Skeletal muscle cell (primary cell): ENCODE data around the gene NUSAP1.
"Not testable (repeated sequence)": the region's sequence is repeated elsewhere in the genome, so short reads cannot be mapped to it uniquely, and the experiment has no call there.

ENCODE experiments used
- DNase-seq: peaks from one replicate; pipeline ENCODE4 v3.0.0-alpha.2; 2010; ENCODE audit warnings: low read depth
- H3K4me3 ChIP-seq: 2 replicates; pipeline ENCODE4 v1.5.1; 2011; ENCODE audit warnings: low read depth, mild to moderate bottlenecking, control low read depth, low read length, moderate library complexity

Gene NUSAP1

GRCh38 chr15:41331281-41331680, 1.4 kb upstream of the NUSAP1 start:
- H3K4me3 ChIP-seq = peak overlapping the region; percentile 95
- DNase-seq = no peak

- peak overlapping the region; percentile 95 for H3K4me3 ChIP-seq
- no peak for DNase-seq
Observed at GRCh38 chr15:41331833-41332193, 868 bp upstream of the NUSAP1 start.

- H3K4me3 ChIP-seq = peak overlapping the region; percentile 95
- DNase-seq = no peak
Observed at GRCh38 chr15:41333026-41333562, 413 bp downstream of the NUSAP1 start.

DNA sequence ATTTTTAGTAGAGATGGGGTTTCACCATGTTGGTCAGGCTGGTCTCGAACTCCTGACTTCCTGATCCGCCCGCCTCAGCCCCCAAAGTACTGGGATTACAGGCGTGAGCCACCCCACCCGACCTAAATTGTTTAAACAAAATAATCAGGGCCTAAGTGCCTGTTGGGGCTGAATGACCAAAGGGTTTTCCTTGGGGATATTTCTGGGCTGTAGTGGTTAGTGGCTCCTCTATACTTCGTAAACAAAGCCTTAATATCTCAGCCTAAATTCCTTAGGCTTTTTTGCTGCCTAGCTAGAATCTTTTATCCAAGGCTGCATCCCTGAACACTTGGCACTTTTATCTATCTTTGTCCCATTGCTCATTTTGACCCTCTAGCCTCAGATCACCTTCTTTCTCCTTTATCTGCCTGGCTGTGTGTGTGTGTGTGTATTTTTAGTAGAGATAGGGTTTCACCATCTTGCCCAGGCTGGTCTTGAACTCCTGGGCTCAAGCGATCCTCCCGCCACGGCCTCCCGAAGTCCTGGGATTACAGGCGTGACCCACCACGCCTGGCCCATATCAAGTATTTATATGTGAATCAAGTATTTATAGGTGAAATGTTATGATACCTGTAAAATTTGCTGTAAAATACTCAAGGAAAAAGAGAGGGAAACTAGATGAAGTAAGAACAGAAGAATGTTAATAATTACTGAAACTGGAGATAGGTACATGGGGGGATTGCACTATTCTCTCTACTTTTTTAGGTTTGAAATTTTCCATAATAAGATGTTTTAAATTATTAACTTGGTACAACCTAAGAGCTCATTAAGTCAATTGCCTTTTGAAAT, 1.8 kb downstream of the NUSAP1 start:
- no peak for DNase-seq
- no peak overlapping the region for H3K4me3 ChIP-seq

DNA sequence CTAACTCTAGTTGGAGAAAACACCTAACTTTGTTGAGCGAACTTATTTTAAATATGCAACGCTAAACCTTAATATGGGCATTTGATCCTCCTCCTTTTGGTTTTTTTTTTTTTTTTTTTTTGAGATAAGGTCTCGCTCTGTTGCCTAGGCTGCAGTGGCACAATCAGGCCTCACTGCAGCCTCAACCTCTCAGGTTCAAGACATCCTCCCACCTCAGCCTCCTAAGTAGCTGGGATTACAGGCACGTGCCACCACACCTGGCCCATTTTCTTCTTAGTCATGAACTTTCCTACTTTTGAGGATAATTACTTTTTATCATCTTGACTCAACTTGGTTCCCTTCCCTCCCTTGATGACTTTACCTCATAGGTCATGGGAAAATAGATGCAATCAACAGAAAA, 3.9 kb downstream of the NUSAP1 start:
- DNase-seq = no peak
- H3K4me3 ChIP-seq = no peak overlapping the region

DNA sequence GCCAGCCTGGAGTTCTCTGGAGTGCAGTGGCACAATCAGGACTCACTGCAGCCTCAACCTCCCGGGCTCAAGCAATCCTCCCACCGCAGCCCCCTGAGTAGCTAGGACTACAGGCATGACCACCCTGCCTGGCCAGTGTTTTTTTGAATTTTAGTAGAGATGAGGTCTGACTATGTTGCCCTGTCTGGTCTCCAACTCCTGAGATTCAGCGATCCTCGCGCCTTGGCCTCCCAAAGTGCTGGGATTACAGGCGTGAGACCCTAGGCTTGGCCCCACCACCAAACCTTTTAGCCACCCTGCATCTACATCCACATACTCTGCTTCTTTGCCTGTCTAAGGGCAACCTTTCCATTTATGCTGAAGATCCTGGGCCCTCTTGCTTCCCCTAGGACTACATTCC, 4.4 kb downstream of the NUSAP1 start:
- DNase-seq = no peak
- no peak overlapping the region for H3K4me3 ChIP-seq

DNA sequence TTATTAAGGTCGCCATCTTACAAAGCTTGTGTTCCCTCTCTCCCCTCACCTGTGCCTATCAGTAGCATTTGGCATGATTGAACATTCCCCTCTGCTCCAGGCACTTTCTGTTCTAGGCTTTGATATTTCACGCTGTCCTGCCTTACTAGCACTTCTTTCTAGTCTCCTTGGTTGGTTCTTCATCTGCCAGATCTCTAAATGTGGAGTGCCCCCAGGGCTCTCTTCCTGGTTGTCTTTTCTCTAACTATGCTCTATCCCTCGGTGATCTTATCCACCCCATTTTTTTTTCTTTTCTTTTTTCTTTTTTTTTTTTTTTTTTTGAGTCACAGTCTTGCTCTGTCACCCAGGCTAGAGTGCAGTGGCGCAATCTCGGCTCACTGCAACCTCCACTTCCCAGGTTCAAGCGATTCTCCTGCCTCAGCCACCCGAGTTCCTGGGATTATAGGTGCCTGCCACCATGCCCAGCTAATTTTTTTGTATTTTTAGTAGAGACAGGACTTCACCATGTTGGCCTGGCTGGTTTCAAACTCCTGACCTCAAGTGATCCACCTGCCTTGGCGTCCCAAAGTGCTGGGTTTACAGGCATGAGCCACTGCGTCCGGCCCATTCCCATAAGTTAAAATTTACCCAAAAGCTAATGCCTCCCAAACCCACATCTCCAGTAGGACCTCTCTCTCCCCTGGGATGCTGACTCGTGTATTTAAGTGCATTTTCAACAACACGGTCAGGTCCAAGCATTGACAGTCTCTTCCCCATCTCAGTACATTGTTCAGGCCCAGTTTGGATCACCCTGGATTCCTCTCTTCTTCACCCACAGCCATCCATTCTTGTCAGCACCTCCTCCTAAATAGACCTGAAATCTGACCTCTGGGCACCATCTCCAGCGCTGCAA, 5.2 kb downstream of the NUSAP1 start:
- no peak for DNase-seq
- H3K4me3 ChIP-seq = no peak overlapping the region

DNA sequence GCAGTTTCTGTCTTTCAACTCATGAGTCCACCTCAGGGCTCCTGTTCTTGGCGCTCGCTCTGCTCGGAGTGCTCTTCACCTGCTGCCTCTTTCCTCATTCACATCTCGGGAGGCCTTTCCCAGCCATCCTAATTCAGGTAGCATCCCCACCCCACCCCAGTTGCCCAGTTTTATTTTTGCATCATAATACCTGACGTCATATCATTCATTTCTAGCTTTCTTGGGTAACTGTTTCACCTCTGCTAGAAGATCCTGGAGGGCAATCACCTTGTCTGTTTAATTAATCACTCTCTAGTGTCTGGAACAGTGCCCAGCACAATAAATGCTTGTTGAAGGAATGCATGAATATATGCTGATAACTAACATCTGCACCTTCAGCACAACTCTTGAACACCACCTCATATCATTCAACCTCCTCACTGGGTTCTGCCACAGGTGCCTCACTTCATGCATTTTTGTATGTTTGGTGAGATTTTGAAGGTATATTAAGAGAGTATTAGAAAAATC, 7.6 kb downstream of the NUSAP1 start:
- DNase-seq = no peak
- no peak overlapping the region for H3K4me3 ChIP-seq

- no peak overlapping the region for H3K4me3 ChIP-seq
- no peak for DNase-seq
Observed at GRCh38 chr15:41341519-41341918, 8.8 kb downstream of the NUSAP1 start.

- DNase-seq = no peak
- H3K4me3 ChIP-seq = no peak overlapping the region
Observed at GRCh38 chr15:41347236-41347635, 14.6 kb downstream of the NUSAP1 start.

DNA sequence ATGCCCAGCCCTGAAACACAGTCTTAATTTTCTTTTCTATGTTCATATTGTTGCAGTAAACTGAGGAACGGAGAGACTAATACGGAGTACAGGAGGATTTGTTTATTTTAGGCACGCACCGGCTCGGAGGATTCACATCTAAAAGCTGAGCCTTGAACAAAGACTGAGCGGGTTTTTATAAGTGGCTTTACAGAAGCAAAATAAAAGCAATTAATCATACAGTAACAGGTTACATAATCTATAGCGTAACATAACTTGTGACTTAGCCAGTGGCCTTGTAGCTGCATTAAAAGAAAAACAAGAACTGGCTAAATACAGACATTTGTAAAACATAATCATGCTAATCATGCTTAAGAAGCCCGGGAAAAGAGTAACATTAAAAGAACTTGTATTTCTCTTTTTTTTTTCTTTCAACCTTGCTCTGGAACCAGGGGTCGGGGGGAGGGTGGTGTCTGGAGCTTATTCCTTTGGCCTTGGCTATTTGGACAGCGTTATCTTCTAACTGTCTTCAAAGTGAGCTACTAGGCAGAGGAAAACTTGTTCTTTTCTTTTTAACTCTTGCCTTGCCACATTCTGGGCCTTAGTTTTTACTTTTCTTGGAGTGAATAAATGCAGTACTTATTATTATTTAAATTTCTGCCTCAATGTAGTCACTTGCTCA, 17.5 kb downstream of the NUSAP1 start:
- no peak for DNase-seq

GRCh38 chr15:41354371-41354770, 21.7 kb downstream of the NUSAP1 start:
- DNase-seq = no peak

More for the DNA sequence above, 17.5 kb downstream of the NUSAP1 start:
- H3K4me3 ChIP-seq = no peak overlapping the region

GRCh38 chr15:41367418-41367817, 34.7 kb downstream of the NUSAP1 start:
- no peak overlapping the region for H3K4me3 ChIP-seq
- DNase-seq = no peak

More at GRCh38 chr15:41354371-41354770, 21.7 kb downstream of the NUSAP1 start:
- H3K4me3 ChIP-seq = no peak overlapping the region

- no peak for DNase-seq
- H3K4me3 ChIP-seq = no peak overlapping the region
Observed at GRCh38 chr15:41377978-41378377, 45.3 kb downstream of the NUSAP1 start.

DNA sequence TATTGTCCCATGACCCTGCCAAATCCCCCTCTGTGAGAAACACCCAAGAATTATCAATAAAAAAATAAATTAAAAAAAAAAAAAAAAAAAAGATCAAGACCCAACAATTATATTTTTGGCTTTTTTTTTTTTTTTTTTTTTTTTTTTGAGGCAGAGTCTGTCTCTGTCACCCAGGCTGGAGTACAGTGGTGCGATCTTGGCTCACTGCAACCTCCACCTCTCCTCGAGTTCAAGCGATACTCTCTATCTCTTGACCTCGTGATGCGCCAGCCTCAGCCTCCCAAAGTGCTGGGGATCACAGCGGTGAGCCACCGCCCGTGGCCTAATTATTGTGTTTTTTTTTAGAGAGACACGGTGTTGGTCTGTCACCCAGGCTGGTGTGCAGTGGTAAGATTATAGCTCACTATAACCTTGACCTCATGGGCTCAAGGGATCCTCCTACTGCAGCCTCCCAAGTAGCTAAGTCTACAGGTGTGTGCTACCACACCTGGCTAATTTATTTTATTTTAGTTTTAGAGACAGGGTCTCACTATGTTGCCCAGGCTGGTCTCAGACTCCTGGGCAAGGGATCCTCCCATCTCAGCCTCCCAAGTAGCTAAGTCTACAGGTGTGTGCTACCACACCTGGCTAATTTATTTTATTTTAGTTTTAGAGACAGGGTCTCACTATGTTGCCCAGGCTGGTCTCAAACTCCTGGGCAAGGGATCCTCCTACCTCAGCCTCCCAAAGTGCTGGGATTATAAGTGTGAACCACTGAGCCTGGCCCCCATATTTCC, 51.5 kb downstream of the NUSAP1 start:
- not testable (repeated sequence) for H3K4me3 ChIP-seq, DNase-seq

DNA sequence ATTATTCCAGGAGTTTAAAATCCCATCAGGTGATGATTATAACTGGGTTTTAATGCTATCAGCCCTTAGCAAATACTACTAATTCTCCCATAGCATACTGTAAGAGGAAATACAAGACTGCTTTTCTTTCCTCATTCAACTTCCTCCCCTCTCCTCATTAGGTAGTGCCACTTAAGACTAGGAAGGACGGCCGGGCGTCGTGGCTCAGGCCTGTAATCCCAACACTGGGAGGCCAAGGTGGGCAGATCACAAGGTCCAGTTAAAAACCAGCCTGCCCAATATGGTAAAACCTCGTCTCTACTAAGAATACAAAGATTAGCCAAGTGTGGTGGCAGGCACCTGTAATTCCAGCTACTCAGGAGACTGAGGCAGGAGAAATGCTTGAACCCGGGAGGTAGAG, 55.0 kb downstream of the NUSAP1 start:
- H3K4me3 ChIP-seq = no peak overlapping the region
- DNase-seq = no peak

GRCh38 chr15:41392659-41393058, 60.0 kb downstream of the NUSAP1 start:
- DNase-seq = no peak
- H3K4me3 ChIP-seq = no peak overlapping the region

DNA sequence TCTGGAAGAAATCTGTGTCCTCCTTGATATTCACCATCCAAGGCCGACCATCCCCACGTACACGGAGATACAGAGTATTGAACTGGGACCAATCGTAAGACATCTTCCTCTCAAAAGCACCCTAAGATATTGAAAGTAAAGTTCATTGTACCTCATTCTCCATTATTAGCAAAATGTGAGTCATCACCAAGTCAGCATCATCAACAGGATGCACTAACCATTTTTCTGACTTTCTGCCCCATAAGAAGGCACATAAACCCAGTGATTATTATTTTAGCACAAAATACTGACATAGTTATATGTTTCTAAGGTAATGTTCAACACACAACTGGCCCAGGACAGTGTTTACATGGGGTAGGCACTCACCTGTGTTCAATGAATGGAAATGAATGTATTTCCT, 62.2 kb downstream of the NUSAP1 start:
- DNase-seq = no peak
- no peak overlapping the region for H3K4me3 ChIP-seq

GRCh38 chr15:41396111-41396510, 63.4 kb downstream of the NUSAP1 start:
- no peak for DNase-seq
- H3K4me3 ChIP-seq = no peak overlapping the region
